CD4-positive, alpha-beta T cell treated with Interleukin-15 for 1 hour (primary cell): ENCODE measurements around the gene SLC4A11.
"Not testable (repeated sequence)": the region's sequence is repeated elsewhere in the genome, so short reads cannot be mapped to it uniquely, and the experiment has no call there.

Experiments
- DNase-seq: peaks from one replicate; pipeline ENCODE4 v3.0.0-alpha.2; 2020

Gene SLC4A11

DNA sequence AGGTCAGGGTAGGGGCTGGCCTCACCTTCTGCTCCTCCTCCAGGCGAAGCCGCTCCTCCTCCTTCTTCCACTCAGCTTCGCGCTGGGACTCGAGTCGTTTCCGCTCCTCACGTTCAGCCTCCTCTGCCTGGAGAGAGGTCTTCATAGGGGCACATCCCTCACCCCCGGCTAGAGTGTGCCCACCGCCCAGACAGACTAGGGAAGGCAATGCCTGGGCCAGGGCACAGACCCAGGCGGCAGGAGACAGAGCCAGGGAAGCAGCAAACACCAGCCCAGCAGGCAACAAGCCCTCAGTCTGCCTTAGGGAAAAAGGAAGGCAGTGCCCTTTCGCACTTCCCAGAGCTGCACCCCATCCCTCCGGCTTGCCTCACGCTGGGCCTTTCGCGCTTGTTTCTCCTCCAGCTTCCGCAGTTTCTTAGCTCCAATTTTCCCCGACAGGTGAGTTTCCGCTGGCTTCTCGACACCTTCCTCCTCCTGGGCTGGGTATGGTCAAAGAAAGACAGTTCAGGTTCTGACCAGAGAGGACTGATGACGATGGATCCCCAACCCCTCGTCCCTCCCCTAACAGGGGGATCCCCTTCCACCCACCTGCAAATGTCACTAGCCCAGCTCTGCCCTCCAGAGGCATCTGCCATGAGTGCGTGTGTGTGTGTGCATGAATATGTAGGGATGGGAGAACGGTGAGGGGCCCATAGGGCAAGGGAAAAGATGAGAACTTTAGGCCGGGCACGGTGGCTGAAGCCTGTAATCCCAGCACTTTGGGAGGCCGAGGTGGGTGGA lies 38.8 kb downstream of the SLC4A11 start:
- no peak for DNase-seq

DNA sequence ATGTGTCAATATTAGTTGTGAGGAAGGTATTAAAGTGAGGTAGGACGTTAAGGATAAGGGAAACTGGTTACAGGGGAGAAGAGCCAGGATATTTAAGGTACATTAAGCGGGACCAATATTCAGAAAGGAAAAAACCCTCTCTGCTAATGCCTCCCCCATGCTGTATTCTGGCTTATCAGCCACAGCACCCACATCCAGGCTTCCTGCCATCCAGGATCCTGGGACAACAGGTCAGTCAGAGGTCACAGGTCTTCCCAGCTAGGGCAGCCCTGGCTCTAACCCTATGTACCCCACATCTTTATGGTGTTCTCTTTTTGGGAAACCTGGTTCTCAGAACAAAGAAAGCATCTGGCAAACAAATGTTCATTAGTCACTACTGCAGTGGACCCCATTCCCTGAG lies 39.8 kb downstream of the SLC4A11 start:
- no peak for DNase-seq

DNA sequence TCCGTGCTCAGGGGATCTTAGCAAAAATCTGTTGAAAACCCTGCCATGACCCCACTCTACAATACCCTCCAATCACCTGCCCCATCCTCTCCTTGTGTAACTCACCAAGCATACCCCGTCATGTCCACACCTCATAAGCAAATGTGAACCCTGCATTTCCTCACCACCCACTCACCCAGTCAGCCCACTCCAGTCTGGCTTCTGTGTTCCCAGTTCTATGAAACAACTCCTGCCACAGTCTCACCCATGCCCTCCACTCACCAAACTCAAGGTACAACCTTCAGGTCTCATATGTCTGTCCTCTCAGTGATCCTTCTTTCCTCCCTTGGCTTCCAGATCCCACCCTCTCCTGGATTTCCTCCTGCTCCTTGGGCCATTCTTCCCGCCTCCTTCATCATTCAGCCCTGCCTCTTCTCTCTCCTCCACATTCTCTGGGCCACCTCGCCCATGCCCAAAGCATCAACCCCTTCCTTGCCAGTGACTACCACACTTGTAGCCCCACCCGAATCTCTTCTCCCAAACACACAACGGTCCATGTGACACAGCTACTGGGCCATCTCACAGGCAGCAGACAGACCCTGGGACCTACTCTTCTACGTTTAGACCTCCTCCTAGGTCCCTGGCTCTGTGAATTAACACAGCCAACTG lies 43.3 kb downstream of the SLC4A11 start:
- no peak for DNase-seq

DNA sequence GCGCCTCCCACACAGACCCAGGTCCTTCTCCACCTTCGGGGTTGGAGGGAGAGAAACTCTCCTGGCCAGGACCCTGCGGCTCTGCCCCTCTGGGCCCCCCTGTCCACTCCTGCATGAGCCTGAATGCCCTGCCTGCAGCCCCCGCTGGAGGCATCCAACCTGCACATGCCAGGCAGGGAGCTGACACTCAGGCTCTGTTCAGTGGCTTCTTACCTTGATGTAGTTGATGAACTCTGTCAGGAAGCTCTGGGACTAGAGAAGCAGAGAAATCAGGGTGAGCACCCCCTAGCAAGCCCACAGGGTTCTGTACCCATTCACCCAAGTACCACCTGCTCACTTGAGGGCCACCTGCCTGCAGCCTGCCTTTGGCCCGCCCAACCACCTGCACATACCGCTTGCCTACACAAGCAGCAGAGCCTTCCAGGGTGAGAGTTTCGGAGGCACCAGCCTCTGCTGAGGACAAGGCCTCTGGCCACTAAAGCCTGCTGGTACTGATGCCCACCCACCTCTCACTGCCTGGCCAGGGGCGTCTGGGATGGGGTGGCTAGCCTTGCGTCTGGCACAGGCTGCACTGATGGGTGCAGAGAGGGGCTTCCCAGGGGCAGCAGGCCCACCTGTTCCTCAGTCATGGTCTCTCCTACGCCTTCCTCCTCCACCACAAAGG lies 44.2 kb downstream of the SLC4A11 start:
- no peak for DNase-seq

DNA sequence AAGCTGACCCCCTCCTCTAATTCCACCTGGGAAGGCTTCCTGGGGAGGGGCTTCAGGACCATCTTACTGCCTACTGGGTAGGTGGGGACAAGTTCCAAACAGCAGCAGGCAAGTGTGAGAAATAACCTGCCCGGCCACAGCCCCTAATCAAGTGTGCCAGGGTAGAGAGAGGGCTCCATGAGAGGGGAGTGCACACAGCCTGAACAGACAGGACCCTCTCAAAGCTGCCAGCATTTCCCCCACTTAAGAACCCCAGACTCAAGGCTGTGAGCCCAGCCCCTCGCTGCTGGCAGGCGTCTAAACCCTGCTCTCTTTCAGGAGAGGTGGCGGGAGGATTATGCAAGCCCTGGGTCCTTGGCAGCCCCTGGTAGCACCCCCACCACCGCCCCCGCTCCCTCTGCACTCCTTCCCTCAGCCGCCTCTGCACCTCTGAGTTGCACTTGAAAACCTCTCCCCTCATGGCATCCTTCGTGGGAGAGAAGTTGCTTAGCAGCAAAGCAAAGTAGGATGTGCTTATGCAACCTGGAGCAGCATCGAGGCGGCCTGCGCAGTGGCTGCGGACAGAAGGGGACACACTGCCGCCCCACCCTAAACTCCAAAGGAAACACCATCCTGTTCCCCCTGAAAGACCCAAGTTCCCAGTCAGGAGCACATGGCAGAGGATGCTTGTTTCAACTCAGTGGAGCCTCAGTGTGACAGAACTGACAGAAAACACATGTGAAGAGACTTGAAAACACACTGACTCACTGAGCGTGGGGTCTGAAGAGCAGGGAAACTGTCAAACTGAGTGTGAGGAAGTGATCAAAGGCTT lies 45.0 kb downstream of the SLC4A11 start:
- DNase-seq = no peak

DNA sequence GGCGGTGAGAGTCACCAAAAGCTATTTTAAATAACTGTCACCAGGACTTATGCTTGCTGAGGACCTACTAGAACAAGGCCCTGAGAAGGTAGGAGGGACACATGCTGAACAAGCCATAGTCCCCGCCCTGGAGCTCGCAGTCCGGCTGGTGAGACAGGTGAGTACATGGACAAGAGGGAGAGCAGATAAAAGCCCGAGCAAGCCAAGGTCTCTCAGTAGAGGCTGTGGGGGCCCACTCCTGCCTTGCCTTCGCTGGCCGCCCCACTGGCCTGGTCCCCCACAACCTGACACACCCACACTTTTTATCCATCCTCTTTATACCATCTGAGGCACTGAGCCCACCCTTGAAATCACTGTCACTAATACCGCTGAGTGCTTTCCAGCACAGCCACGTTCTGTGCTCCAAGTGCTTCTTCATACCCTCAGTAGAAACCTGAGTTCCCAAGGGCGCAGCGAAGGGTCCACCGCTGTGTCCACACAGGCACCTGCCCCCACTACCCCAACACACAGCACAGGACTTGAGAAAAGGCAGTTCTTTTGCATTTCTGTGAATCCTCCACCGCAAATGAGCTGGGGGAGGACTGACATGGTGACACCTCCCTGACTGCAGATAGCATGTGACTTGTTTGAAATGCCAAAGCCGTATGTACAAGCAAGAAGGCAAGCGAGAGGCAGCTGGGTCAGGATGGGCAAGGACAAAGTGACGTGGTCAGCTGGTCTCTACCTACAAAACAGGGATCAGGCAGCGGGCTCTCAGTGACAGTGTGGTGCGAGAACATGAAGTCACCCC lies 46.6 kb downstream of the SLC4A11 start:
- DNase-seq = no peak

DNA sequence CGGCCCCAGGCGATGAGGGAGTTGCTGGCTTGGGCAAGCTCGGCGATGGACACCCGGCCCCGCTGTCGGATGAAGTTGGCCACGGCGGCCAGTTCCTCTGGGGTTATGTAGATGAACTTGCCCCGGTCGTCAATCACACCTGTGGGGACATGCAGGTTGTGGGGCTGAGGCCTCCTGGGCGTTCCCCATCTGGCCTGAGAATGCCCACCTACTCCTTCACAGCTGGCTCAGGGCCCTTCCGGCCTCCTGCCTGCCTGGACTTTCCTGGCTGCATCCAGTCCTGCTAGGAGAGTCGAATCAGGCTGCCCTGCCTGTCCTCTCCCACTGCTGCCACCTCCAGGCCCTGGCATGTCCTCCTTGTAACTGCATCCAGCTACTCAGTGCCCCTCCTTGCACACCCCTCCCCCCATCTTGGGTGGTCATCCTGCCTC lies 48.3 kb downstream of the SLC4A11 start:
- no peak for DNase-seq

DNA sequence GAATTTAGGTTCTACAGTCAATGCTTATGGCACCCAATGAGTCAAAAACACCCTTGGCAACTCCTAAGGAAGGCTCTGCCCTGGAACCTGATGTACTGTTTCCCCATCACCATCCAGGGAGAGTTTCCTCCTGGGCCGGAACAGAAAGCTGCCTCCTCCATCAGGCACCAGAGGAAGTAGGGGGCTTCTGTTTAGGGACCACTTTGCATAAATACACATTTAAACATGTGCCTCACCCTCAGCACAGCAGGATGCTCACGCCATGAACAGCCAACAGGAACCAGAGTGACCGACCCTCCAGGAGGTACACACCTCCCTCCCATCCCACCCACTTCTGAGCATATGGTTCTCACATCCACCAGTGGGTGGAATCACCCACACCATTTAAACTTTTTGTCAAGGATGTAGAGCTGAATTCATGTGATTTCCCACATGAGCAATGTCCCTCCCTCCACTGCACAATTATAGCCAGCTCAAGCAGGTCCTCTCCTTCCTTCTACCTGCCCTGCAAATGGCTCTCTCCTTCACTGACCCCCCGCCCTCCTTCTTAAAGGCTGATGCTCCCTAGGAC lies 49.3 kb downstream of the SLC4A11 start:
- no peak for DNase-seq

DNA sequence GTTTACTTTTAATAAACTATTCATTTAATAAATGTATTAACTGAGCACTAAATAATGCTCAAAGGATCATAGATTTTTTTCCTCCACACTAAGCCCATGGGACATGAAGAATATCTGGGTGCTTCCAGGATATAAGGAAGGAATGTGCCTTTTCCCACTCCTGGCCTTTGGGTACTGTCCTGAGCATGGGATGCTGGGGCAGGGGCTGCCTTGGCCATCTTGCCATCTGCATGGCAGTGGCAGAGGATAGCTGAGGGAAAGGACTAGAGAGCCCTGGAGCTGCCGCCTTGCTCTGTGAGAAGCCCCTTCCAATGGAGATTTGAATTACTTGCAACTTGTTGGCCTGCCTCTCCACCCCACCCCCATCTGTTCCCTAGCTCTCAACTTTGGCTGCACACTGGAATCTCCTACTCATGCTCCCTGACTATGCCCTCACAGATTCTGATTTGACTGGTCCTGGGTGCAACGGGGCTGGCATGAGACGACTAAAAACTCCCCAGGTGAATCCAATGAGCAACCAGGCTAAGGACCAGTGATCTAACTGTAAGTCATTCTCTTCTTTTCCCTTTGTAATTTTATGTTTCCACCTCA lies 50.1 kb downstream of the SLC4A11 start:
- no peak for DNase-seq

DNA sequence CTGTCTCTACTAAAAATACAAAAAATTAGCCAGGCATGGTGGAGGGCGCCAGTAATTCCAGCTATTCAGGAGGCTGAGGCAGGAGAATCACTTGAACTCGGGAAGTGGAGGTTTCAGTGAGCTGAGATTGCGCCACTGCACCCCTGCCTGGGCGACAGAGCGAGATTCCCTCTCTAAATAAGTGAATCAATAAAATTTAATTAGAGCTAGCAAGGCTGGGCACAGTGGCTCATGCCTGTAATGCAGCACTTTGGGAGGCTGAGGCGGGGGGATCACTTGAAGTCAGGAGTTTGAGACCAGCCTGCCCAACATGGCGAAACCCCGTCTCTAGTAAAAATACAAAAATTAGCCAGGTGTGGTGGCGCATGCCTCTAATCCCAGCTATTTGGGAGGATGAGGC lies 51.1 kb downstream of the SLC4A11 start:
- not testable (repeated sequence) for DNase-seq

DNA sequence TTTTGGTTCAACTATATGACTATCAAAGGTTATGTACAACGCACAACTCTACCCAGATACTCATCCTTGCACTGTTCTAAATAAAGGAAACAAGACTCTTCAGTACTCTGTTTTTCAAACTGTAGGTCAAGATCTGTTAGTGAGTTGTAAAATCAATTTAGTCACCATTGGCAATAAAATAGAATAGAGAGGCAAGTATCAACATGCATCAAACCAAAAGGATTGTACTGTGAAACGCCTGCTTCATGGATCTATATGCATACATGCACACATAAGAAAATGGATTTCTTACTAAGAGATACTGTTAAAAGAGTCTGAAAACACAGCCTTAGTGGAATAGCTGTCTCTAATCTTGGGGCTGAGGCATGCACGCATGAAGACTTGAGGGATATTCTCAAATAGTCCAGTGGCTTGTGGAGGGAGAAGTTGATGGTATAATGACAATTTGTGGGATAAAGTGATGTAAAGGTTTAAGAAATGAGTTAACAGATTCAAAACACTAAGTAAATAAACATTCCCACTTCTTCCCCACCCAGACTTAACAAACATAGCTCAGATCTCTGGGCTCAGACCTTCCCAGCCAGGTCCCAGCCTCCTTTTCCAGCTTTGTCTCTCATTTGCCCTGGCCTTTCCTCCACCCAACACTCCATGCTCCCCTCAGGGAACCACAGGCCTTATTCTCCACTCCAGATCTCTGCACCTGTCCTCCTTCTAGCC lies 54.9 kb downstream of the SLC4A11 start:
- no peak for DNase-seq

DNA sequence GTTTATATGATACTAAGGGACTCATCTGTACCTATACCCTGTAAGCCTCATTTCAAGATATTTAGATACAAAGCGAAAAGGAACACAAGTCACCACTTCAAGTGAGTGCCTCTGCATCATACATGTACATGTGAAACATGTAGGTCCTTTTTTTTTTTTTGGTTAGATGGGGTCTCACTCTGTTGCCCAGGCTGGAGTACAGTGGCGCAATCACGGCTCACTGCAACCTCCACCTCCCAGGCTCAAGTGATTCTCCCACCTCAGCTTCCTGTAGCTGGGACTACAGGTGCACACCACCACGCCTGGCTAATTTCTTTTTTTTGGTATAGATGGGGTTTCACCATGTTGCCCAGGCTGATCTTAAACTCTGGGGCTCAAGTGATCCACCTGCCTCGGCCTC lies 56.6 kb downstream of the SLC4A11 start:
- not testable (repeated sequence) for DNase-seq

DNA sequence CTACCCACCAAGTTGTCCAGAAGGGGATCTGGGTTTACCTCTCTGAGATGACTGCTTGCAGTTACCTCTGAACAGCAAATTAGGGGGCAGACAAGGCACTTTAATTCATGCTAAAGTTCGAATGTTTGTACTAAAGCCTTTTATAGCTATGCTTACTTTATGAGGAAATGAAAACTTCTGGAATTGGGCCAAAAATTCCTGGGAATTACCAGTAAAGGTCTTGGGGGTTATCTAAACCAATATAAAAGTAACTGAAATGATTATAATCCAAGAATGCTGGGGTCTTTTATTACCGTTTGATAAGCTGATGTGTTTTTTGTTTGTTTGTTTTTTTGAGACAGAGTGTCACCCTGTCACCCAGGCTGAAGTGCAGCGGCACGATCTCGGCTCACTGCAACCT lies 57.7 kb downstream of the SLC4A11 start:
- DNase-seq = no peak

DNA sequence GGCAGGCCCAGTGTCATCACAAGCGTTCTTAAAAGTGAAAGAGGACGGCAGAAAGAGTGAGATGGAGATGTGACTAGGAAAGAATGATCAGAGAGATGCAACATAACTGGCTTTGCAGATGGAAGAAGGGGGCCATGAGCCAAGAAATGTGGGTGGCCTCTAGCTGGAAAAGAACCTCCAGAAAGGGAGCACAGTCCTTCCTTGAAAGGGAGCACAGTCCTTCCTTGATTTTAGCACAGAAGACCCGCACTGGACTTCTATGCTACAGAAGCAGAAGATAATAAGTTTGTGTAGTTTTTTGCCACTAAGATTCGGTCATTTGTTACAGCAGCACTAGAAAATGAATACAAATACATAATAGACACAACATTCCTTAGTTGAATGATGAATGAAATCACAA lies 58.7 kb downstream of the SLC4A11 start:
- DNase-seq = no peak

DNA sequence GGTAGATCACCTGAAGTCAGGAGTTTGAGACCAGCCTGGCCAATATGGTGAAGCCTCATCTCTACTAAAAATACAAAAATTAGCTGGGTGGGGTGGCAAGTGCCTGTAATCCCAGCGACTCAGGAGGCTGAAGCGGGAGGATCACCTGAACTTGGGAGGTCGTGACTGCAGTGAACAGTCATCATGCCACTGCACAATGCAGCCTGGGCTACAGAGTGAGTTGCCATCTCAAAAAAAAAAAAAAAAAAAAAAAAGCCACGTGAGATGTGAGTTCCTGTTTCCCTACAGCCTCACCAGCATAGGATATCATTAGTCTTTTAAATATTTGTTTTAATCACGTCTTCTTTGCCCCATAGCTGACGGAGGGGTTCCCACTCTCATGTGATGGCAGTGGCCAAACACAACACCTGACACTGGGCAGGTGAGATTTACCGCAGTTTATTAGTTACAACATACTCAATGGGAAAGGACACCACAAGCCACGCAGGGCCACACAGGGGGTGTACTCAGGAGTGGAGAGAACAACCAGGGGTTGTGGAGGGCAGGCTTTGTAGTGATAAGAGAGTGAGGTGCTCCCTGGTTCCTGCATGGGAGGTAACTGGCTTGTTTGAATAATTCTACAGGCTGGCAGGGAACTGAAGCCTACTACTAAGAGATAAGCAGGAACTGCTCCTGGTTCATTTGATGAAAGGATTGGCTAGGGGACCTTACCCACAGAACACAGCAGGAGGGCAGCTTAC lies 61.1 kb downstream of the SLC4A11 start:
- no peak for DNase-seq
